Sigmoid colon (tissue), 7 donors: ENCODE results near the gene LAMTOR2. TPM values are rescaled to one million over a fixed set of nuclear protein-coding genes. Genes with fewer than 3 reads are reported as not detected.

ENCODE experiments used
- DNase-seq: peaks from one replicate; pipeline ENCODE4 v3.0.0-alpha.2; 2019
- H3K27ac ChIP-seq, 4 donors: fragments of 200-600 bp; sonication (generic); one replicate each; pipeline ENCODE4 v1.5.1; 2016 to 2019; ENCODE audit warnings: mild to moderate bottlenecking in 1 of 4
- H3K27me3 ChIP-seq, 3 donors: fragments of 200-600 bp; sonication (generic); one replicate each; pipeline ENCODE4 v1.5.1; 2019; ENCODE audit warnings: mild to moderate bottlenecking in 1 of 3
- H3K36me3 ChIP-seq, 4 donors: fragments of 200-600 bp; sonication (generic); one replicate each; pipeline ENCODE4 v1.5.1; 2016 to 2019
- H3K4me1 ChIP-seq, 4 donors: fragments of 200-600 bp; sonication (generic); one replicate each; pipeline ENCODE4 v1.5.1; 2017 to 2019
- H3K4me3 ChIP-seq, 4 donors: fragments of 200-600 bp; sonication (generic); one replicate each; pipeline ENCODE4 v1.5.1; 2017 to 2019; ENCODE audit warnings: mild to moderate bottlenecking in 2 of 4, moderate library complexity in 1 of 4
- H3K9me3 ChIP-seq, 4 donors: fragments of 200-600 bp in 3 of 4; sonication (generic) in 3 of 4; one replicate each; pipeline versions ENCODE4 v1.5.1 to v1.6.1; 2013 to 2019
- CTCF ChIP-seq, 4 experiments: fragments of 450-650 bp in 3 of 4; fragments of 200-600 bp in 1 of 4; IDR thresholded peaks; one replicate each; pipeline ENCODE4 v1.5.1; 2016 to 2019; ENCODE audit warnings: antibody characterized with exemption in 4 of 4, mild to moderate bottlenecking in 3 of 4, moderate library complexity in 2 of 4
- EP300 ChIP-seq, 4 donors: sonication (generic); formaldehyde crosslinking; IDR thresholded peaks; one replicate each; pipeline ENCODE4 v1.6.1; 2017; ENCODE audit warnings: antibody characterized with exemption in 4 of 4
- POLR2A ChIP-seq, 2 donors: fragments of 450-650 bp; IDR thresholded peaks; one replicate each; pipeline ENCODE4 v1.6.1; 2016; ENCODE audit warnings: antibody characterized with exemption in 2 of 2, mild to moderate bottlenecking in 2 of 2, moderate library complexity in 2 of 2
- POLR2AphosphoS5 ChIP-seq, 4 donors: sonication (generic); formaldehyde crosslinking; IDR thresholded peaks; one replicate each; pipeline ENCODE4 v1.6.1; 2017; ENCODE audit warnings: antibody characterized with exemption in 4 of 4
- WGBS, 2 donors: extraction: QIAGEN DNeasy Blood & Tissue Kit; methylation state at CpG; one replicate each; pipeline ENCODE4 v1.1.7; 2013; 5-methylcytosine and 5-hydroxymethylcytosine counted together
- intact Hi-C: fragments of 100-400 bp; cut with DNase I; formaldehyde crosslinking; loops from one replicate; pipeline ENCODE4 v1.15.1; 2023
- polyA plus RNA-seq, 3 donors: library from polyadenylated mRNA; stranded (reverse); fragments of 200-250 nt; gene quantifications; one replicate each; pipeline ENCODE4 v1.2.3, GENCODE V29; 2013
- total RNA-seq, 4 donors: library from RNA; depleted of rRNA; stranded (reverse); fragments of >200 nt; gene quantifications; one replicate each; pipeline ENCODE4 v1.1.0, GENCODE V29; 2016
- donor health status: healthy with polysubstance abuse.
- donor health status: Bipolar disorder and iron deficiency.
- donor health status: healthy.

Gene LAMTOR2
- total and polyA plus RNA-seq, 7 donors = 55.4 to 245 (median 86.4) TPM

- Histone ChIP-seq H3K4me3 (no peak overlapping the region), H3K36me3 (peaks cover 0 to 38% (median 19%) of the 10 kb centered on the region in 4 donors), H3K4me1 (peaks cover 0 to 28% (median 12%) of the 10 kb centered on the region in 4 donors), H3K27ac (no peak overlapping the region), H3K27me3 (no peaks in the 10 kb centered on the region), H3K9me3 (no peaks in the 10 kb centered on the region)
- 94 to 96% methylated on average over 7 of the region's 7 CpGs for WGBS, 2 donors
- DNase-seq = no peak
- intact Hi-C loops = no loop called here
- TF ChIP-seq POLR2AphosphoS5 (IDR thresholded peaks at IDR 0.05) (no peak), CTCF (IDR thresholded peaks at IDR 0.05) (no peak), POLR2A (IDR thresholded peaks at IDR 0.05) (no peak), EP300 (IDR thresholded peaks at IDR 0.05) (no peak)
Observed at GRCh38 chr1:156051011-156051725, 3.4 kb upstream of the LAMTOR2 start.

- DNase-seq = peak; percentile 78
- peak overlapping the region; percentile 73 to 94 (median 87) for H3K4me3 ChIP-seq
- peak overlapping the region; percentile 86 to 97 (median 92) for H3K27ac ChIP-seq
- peaks cover 0 to 32% (median 13%) of the 10 kb centered on the region in 4 donors for H3K4me1 ChIP-seq
- peaks cover 0 to 30% (median 15%) of the 10 kb centered on the region in 4 donors for H3K36me3 ChIP-seq
- 1 to 3% methylated on average over 63 of the region's 63 CpGs for WGBS, 2 donors
- H3K9me3 ChIP-seq = no peaks in the 10 kb centered on the region
- intact Hi-C loops = no loop called here
- no peak for TF ChIP-seq POLR2A (IDR thresholded peaks at IDR 0.05)
- TF ChIP-seq EP300 (IDR thresholded peaks at IDR 0.05) = no peak
- TF ChIP-seq POLR2AphosphoS5 (IDR thresholded peaks at IDR 0.05) = no peak
- TF ChIP-seq CTCF (IDR thresholded peaks at IDR 0.05) = no peak
- H3K27me3 ChIP-seq = no peaks in the 10 kb centered on the region
Observed at GRCh38 chr1:156052862-156053767, 1.5 kb upstream of the LAMTOR2 start.

- WGBS, 2 donors = 0 to 1% methylated on average over 48 to 49 of the region's 49 CpGs
- peak; percentile 96 for DNase-seq
- H3K27ac ChIP-seq = peak within 1 kb of the TSS; percentile 86 to 97 (median 92)
- peaks cover 0 to 29% (median 10%) of the 10 kb centered on the region in 4 donors for H3K36me3 ChIP-seq
- peak in 3 of 4 donors; percentile 30 to 58 (median 54) for TF ChIP-seq POLR2AphosphoS5 (IDR thresholded peaks at IDR 0.05)
- TF ChIP-seq EP300 (IDR thresholded peaks at IDR 0.05) = no peak
- peak in 2 of 4 experiments; percentile 29 to 66 for TF ChIP-seq CTCF (IDR thresholded peaks at IDR 0.05)
- TF ChIP-seq POLR2A (IDR thresholded peaks at IDR 0.05) = no peak
- intact Hi-C loops = loop anchor here (2.0 kb wide), 3 partner anchors 29 to 77 kb away; partner anchors contain the start of gene MEX3A
- H3K9me3 ChIP-seq = no peaks in the 10 kb centered on the region
- H3K4me1 ChIP-seq = peaks cover 0 to 32% (median 13%) of the 10 kb centered on the region in 4 donors
- peak within 1 kb of the TSS; percentile 73 to 94 (median 87) for H3K4me3 ChIP-seq
- no peaks in the 10 kb centered on the region for H3K27me3 ChIP-seq
Observed at GRCh38 chr1:156053768-156054499, 648 bp upstream of the LAMTOR2 start, which contains the start of gene UBQLN4. TSS of gene UBQLN4 (minus strand) at chr1:156053798. CDS start at chr1:156053701, 97 bp downstream.
